ENCODE results near the gene GDE1.

GDE1 gene

DNA sequence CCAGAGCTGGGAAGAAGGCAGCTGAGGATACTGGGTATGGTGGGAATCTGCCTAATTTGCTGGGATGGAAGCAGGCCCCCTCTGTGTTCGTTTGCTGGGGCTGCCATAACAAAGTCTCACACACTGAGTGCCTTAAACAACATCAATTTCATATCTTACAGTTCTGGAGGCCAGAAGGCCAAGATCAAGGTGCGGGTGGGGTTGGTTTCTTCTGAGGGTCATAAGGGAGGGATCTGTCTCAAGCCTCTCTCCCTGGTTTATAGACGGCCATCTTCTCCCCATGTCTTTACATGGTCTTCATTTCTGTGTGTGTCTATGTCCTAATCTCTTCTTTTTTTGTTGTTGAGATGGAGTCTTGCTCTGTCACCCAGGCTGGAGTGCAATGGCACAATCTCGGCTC lies 35.8 kb downstream of the GDE1 start:
- no peak for DNase-seq

DNA sequence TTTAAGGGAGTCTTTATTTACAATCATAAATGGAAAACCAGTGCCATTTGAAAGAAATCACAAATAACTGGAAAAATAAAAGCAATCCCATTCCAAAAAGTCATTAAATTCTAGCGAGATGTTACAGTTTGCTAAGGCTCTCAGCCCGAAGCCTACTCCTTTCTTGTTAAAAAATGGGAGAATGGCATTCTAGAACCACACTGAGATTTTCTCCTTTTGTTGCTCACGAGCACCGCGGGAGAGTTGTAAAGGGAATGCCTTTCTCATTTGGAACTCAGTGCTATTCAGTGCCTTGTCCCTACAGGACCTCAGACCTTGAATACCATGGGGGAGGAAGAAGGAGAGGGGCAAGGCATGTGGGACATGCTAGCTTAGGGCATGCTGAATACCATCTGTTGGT lies 36.3 kb downstream of the GDE1 start:
- DNase-seq, result no peak

DNA sequence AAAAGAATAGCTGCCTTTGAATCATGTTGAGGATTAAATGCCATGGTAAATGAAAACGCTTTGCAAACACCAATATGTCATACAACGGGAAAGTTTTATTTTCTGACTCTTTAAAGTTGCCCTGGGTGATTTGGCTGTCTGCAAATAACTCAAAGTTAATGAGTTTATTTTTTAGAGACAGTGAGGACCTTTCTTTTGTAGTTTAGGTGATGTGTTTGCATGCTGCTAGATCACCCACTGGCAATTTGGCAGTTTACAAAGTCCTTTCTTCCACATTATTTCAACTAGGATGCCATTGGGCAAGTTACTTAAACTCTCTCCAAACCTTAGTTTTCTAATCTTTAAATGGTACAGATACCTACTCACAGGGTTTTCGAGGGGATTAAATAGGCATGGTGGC lies 37.8 kb downstream of the GDE1 start:
- DNase-seq, result no peak

DNA sequence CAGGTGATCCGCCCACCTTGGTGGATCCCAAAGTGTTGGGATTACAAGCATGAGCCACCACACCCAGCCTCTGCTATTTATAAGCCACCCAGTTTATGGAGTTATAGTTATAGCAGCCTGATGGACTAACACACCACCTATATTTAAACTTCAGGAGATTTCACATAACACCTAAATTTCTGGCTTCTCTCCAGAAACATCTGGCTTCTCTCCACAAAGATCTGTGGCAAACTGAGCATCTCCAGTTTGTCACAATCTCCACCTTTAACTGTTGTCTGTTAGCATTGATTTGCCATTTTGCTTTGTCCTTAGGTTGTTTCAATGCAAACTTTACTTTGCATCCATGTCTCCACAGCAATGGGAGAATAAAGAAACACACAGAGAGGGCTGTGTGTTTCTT lies 39.6 kb downstream of the GDE1 start:
- no peak for DNase-seq

DNA sequence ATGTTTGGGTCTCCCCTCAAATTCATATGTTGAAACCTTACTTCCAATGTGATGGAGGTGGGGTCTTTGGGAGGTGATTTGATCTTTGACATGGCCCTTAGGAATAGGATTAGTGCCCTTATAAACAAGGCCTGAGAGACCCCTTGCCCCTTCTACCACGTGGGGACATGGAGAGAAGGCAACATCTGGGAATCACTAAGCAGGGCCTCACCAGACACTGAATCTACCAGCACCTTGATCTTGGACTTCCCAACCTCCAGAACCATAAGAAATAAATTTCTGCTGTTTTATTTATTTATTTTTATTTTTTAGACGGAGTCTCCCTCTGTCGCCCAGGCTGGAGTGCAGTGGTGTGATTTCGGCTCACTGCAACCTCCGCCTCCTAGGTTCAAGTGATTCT lies 40.1 kb downstream of the GDE1 start:
- no peak for DNase-seq

DNA sequence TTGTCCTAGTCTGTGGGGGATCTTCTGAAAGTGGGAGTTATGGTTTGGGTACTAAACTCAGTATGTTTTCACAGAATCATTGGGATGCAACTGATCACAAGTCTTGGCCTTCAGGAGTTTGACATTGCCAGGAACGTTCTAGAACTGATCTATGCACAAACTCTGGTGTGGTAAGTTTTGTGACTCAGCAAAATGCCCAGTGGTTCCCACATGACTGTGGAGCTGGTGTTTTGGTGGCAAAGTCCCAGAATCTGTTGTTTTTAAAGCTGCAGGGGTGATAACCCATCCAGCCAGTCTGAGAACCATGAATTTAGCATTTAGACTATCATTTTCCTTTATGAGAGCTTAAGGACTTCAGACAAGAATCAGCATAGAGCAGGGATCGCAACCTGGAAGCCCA lies 40.6 kb downstream of the GDE1 start:
- DNase-seq, result no peak

DNA sequence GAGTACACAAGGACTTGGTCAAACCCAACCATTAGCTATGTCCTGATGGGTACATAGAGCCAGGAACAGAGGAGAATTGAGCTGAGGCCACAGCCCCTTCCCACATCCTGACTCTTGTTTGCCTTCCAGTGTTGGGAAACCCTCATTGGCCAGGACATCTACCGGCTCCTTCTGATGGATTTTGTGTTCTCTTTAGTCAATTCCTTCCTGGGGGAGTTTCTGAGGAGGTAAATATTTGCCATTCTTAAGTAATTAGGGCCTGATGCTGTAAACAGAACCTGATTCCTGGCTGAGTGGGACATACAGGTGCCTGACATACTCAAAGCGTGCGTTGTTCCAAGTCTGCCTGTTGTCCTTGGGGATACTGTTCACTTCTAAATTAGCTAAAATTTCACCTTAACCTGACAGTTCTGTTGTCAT lies 42.6 kb downstream of the GDE1 start:
- DNase-seq, result no peak

DNA sequence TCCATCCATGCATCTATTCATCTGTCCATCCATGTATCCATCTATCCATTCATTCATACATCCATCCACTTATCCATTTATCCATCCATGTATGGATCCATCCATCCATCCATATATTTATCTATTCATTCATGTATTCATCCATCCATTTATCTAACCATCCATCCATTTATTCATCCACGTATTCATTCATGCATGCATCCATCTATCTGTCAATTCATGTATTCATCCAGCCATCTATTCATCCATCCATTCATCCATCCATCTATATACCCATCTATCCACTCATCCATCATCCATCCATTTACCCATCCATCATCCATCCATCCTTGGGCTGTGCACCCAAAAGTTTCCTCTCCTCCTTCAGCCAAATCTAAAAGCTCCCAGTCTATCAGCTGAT lies 43.4 kb downstream of the GDE1 start:
- DNase-seq, result no peak

DNA sequence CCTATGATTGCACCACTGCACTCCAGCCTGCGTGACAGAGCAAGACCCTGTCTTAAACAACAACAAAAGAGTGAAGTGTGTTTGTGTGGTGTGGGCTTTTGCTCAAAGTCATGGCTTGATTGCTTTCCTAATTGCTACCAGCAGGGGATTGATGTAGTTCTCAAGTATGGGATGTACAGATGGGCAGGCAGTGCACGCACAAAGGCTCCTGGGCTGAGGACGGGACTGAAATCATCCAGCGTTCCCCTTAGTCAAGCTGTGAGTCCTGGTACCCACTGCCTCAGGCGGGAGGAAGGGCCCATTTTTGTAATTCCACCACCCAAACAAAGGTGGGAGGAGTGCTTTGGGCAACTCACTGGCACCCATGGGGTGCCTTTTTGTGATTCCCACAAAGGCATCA lies 47.3 kb downstream of the GDE1 start:
- peak in 1 of 3 experiments; percentile 40 for DNase-seq

DNA sequence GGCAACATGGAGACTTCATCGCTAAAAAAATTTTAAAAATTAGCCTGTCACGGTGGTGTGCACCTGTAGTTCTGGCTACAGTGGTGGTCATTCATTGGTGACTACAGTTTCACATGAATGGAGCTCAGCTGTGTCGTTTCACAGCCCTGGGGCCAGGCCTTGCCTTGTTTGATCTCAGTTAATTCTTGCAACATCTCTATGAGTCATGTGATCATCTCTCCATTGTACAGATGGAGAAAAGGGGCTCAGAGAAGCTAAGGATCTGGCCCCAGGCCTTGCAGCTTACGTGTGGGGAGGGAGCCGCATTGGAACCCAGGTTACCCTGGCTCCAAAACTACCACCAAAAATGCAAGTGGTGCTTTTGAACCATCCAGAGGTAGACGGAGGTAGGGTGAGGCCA lies 49.4 kb downstream of the GDE1 start:
- no peak for DNase-seq

DNA sequence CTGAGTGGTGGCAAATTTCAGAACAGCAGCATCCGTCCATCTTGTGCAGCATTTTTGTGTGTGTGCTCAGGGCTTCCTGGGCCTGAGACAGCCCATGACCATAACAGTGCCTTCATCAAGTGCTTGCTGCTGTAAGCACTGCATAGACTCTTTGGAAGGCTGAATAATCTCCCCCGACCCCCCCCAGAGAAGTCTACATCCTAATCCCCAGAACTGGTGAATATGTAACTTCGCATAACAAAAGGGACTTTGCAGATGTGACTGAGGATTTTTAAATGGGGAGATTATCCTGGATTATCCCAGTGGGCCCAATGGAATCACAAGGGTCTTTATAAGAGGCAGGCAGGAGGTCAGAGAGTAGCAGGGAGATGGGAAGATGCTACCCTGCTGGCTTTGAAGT lies 53.6 kb downstream of the GDE1 start:
- no peak for DNase-seq

DNA sequence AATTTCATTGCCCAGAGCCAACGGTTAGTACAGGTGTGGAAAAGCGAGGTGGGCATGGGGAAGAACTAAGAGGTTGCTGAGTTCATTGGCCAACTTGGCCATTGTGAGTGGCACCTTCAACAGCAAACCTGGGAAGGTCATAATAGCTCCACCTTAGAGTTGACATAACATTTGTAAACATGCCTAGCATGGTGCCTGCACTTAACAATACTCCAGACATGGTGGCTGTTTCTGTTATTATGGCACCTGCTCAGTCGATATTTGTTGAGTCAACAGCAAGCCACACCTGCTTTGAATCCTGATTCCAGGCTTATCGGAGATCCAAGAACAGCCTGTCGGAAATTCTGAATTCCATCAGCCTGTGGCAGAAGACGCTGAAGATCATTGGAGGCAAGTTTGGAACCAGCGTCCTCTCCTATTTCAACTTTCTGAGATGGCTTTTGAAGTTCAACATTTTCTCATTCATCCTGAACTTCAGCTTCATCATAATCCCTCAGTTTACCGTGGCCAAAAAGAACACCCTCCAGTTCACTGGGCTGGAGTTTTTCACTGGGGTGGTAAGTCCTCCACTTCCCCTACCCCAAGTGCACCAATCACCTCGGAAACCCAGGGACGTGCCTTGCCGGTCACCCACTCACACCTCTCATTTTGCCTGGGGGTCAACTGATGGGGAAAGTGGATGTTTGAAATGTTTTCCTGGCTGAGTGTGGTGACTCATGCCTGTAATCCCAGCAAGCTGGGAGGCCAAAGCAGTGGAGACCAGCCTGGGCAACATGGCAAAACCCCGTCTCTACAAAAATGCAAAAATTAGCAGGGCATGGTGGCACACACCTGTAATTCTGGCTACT lies 58.2 kb downstream of the GDE1 start:
- peak; percentile 18 to 95 (median 80) for DNase-seq

DNA sequence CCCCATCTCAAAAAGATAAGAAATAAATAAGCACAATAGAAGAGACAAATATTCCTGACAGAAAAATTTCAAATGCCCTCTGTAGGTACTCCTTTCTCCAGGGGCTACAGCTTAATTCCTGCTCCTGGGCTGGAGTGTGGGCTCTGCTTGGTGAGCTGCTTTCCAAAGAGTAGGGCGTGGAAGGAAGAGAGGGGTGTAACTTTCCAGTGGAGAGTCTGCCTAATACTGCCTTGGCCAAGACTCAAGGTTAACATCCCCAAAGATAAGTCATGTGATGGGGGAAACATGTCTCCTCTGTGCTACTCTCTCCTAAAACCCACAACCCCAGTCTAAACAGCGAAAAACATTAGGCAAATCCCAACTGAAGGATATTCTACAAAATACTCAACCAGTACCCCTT lies 61.5 kb downstream of the GDE1 start:
- no peak for DNase-seq

DNA sequence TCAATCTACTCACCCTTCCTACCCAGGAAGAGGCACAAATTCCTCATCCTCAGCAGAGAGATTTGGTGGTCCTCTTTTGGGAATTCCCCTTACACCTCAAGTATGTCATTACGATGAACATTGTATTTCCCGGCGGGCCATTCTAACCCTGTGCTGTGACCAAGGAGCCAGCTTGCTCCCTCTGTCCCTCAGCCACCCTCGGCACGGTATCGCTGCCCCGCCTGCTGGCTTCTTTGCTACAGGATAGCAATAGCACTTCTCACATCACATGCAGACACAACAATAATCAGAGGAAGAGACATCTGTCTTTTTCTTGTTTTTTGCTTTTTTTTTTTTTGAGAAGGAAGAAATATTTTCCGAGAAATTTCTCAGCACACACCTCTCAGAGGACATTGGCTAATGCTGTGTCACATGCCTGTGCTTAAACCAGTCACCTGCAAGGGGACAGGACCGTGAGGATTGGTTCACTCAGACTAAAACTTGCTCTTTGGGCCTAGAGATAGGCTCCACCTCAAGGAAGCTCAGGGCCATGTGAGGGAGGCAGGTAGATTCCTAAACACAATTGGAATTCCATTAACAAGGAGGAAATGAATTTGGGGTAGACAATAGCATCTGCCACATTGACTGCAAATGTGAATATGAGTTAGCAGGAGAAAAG lies 63.0 kb downstream of the GDE1 start:
- DNase-seq, result no peak
